Measurements from ENCODE around the gene ARHGAP23.
"Not testable (repeated sequence)": the region's sequence is repeated elsewhere in the genome, so short reads cannot be mapped to it uniquely, and the experiment has no call there.

The ARHGAP23 gene

GRCh38 chr17:38478667-38479066 is 50.4 kb downstream of the ARHGAP23 start:
- not testable (repeated sequence) for H3K4me3 ChIP-seq (ENCODE audit: low read length); H3K36me3 ChIP-seq (ENCODE audit: control insufficient read depth, insufficient read depth, low read length)

GRCh38 chr17:38482039-38482699 is 53.9 kb downstream of the ARHGAP23 start:
- H3K27me3 ChIP-seq (ENCODE audit: control insufficient read depth, insufficient read depth, low read length); H3K36me3 ChIP-seq (ENCODE audit: control insufficient read depth, insufficient read depth, low read length); H3K9ac ChIP-seq (ENCODE audit: low read length); H3K4me3 ChIP-seq (ENCODE audit: low read length); H3K27ac ChIP-seq (ENCODE audit: low read depth, low read length): not testable (repeated sequence)
- H3K4me1 ChIP-seq (ENCODE audit: control insufficient read depth, insufficient read depth, low read length): peaks cover 14% of the 10 kb centered on the region

More at GRCh38 chr17:38478667-38479066, 50.4 kb downstream of the ARHGAP23 start:
- H3K27me3 ChIP-seq (ENCODE audit: control insufficient read depth, insufficient read depth, low read length); H3K27ac ChIP-seq (ENCODE audit: low read depth, low read length); H3K9ac ChIP-seq (ENCODE audit: low read length); H3K4me1 ChIP-seq (ENCODE audit: control insufficient read depth, insufficient read depth, low read length): not testable (repeated sequence)

- not testable (repeated sequence) for H3K27me3 ChIP-seq (ENCODE audit: control insufficient read depth, insufficient read depth, low read length); H3K4me3 ChIP-seq (ENCODE audit: low read length); H3K9ac ChIP-seq (ENCODE audit: low read length); H3K27ac ChIP-seq (ENCODE audit: low read depth, low read length); H3K36me3 ChIP-seq (ENCODE audit: control insufficient read depth, insufficient read depth, low read length)
- peaks cover 16% of the 10 kb centered on the region for H3K4me1 ChIP-seq (ENCODE audit: control insufficient read depth, insufficient read depth, low read length)
Observed at GRCh38 chr17:38482700-38483043, 54.4 kb downstream of the ARHGAP23 start.

GRCh38 chr17:38484242-38485145 is 56.2 kb downstream of the ARHGAP23 start:
- H3K4me3 ChIP-seq (ENCODE audit: low read length); H3K36me3 ChIP-seq (ENCODE audit: control insufficient read depth, insufficient read depth, low read length); H3K27me3 ChIP-seq (ENCODE audit: control insufficient read depth, insufficient read depth, low read length); H3K9ac ChIP-seq (ENCODE audit: low read length): not testable (repeated sequence)
- H3K4me1 ChIP-seq (ENCODE audit: control insufficient read depth, insufficient read depth, low read length): peaks cover 16% of the 10 kb centered on the region
- peak overlapping the region; percentile 64 for H3K27ac ChIP-seq (ENCODE audit: low read depth, low read length)

- Histone ChIP-seq H3K4me1 (ENCODE audit: control insufficient read depth, insufficient read depth, low read length) (peaks cover 16% of the 10 kb centered on the region), H3K4me3 (ENCODE audit: low read length) (no peak overlapping the region), H3K27me3 (ENCODE audit: control insufficient read depth, insufficient read depth, low read length) (no peaks in the 10 kb centered on the region), H3K27ac (ENCODE audit: low read depth, low read length) (peak overlapping the region; percentile 22), H3K9ac (ENCODE audit: low read length) (no peak overlapping the region), H3K36me3 (ENCODE audit: control insufficient read depth, insufficient read depth, low read length) (peaks cover 4% of the 10 kb centered on the region)
Observed at GRCh38 chr17:38485146-38485468, 56.8 kb downstream of the ARHGAP23 start.

- not testable (repeated sequence) for H3K9ac ChIP-seq (ENCODE audit: low read length); H3K4me3 ChIP-seq (ENCODE audit: low read length); H3K36me3 ChIP-seq (ENCODE audit: control insufficient read depth, insufficient read depth, low read length); H3K27me3 ChIP-seq (ENCODE audit: control insufficient read depth, insufficient read depth, low read length)
- H3K4me1 ChIP-seq (ENCODE audit: control insufficient read depth, insufficient read depth, low read length): peaks cover 16% of the 10 kb centered on the region
- peak overlapping the region; percentile 22 for H3K27ac ChIP-seq (ENCODE audit: low read depth, low read length)
Observed at GRCh38 chr17:38485681-38486298, 57.5 kb downstream of the ARHGAP23 start.

- H3K4me1 ChIP-seq (ENCODE audit: control insufficient read depth, insufficient read depth, low read length): peaks cover 11% of the 10 kb centered on the region
- not testable (repeated sequence) for H3K9ac ChIP-seq (ENCODE audit: low read length); H3K4me3 ChIP-seq (ENCODE audit: low read length); H3K27ac ChIP-seq (ENCODE audit: low read depth, low read length); H3K27me3 ChIP-seq (ENCODE audit: control insufficient read depth, insufficient read depth, low read length); H3K36me3 ChIP-seq (ENCODE audit: control insufficient read depth, insufficient read depth, low read length)
Observed at GRCh38 chr17:38489774-38490173, 61.5 kb downstream of the ARHGAP23 start.

- not testable (repeated sequence) for H3K27me3 ChIP-seq (ENCODE audit: control insufficient read depth, insufficient read depth, low read length); H3K27ac ChIP-seq (ENCODE audit: low read depth, low read length); H3K36me3 ChIP-seq (ENCODE audit: control insufficient read depth, insufficient read depth, low read length); H3K9ac ChIP-seq (ENCODE audit: low read length); H3K4me1 ChIP-seq (ENCODE audit: control insufficient read depth, insufficient read depth, low read length); H3K4me3 ChIP-seq (ENCODE audit: low read length)
Observed at GRCh38 chr17:38491346-38492066, 63.2 kb downstream of the ARHGAP23 start.

- not testable (repeated sequence) for H3K9ac ChIP-seq (ENCODE audit: low read length); H3K27ac ChIP-seq (ENCODE audit: low read depth, low read length); H3K4me3 ChIP-seq (ENCODE audit: low read length); H3K36me3 ChIP-seq (ENCODE audit: control insufficient read depth, insufficient read depth, low read length); H3K27me3 ChIP-seq (ENCODE audit: control insufficient read depth, insufficient read depth, low read length); H3K4me1 ChIP-seq (ENCODE audit: control insufficient read depth, insufficient read depth, low read length)
Observed at GRCh38 chr17:38492067-38493040, 64.1 kb downstream of the ARHGAP23 start.

GRCh38 chr17:38494152-38494551 is 65.9 kb downstream of the ARHGAP23 start:
- H3K9ac ChIP-seq (ENCODE audit: low read length); H3K4me1 ChIP-seq (ENCODE audit: control insufficient read depth, insufficient read depth, low read length); H3K36me3 ChIP-seq (ENCODE audit: control insufficient read depth, insufficient read depth, low read length); H3K27ac ChIP-seq (ENCODE audit: low read depth, low read length); H3K27me3 ChIP-seq (ENCODE audit: control insufficient read depth, insufficient read depth, low read length); H3K4me3 ChIP-seq (ENCODE audit: low read length): not testable (repeated sequence)

- H3K9ac ChIP-seq (ENCODE audit: low read length); H3K4me1 ChIP-seq (ENCODE audit: control insufficient read depth, insufficient read depth, low read length); H3K36me3 ChIP-seq (ENCODE audit: control insufficient read depth, insufficient read depth, low read length); H3K27me3 ChIP-seq (ENCODE audit: control insufficient read depth, insufficient read depth, low read length); H3K27ac ChIP-seq (ENCODE audit: low read depth, low read length); H3K4me3 ChIP-seq (ENCODE audit: low read length): not testable (repeated sequence)
Observed at GRCh38 chr17:38497656-38498055, 69.4 kb downstream of the ARHGAP23 start.
